B cell (primary cell): ENCODE data around the gene PI4KA.
A peak's percentile ranks its signal among the peaks of the same experiment; 100 is the strongest.

ENCODE experiments used
- CTCF ChIP-seq: fragments of 200-600 bp; IDR thresholded peaks from one replicate; pipeline ENCODE4 v1.8.0; 2022; ENCODE audit warnings: antibody characterized with exemption, mild to moderate bottlenecking
- EZH2 ChIP-seq: IDR thresholded peaks from 2 replicates; pipeline ENCODE4 v1.6.1; 2012; ENCODE audit warnings: borderline replicate concordance, low read depth, mild to moderate bottlenecking, moderate library complexity, low read length; ENCODE audit not compliant: insufficient read depth, poor library complexity, severe bottlenecking

- TF ChIP-seq CTCF, result peak; percentile 73
- no peak for TF ChIP-seq EZH2
These were observed 27.1 kb upstream of the PI4KA start for GRCh38 chr22:20885557-20886323.
